SK-N-SH (cell line): ENCODE data around the gene SNX24.

Experiments used
- CTCF ChIP-seq: fragments of 200-600 bp; sonication (generic); IDR thresholded peaks from 2 replicates; pipeline ENCODE4 v1.6.1; 2017; ENCODE audit warnings: antibody characterized with exemption, mild to moderate bottlenecking, moderate library complexity
- EP300 ChIP-seq, 2 experiments: IDR thresholded peaks; 2 replicates each; pipeline versions ENCODE4 v1.4.0 to v1.6.1; 2012; ENCODE audit warnings: borderline replicate concordance in 1 of 2, low read depth in 1 of 2, low read length in 1 of 2
- EZH2phosphoT487 ChIP-seq: fragments of 200-600 bp; sonication (generic); IDR thresholded peaks from 2 replicates; pipeline ENCODE4 v1.6.1; 2017; ENCODE audit warnings: low read depth, mixed run types, mild to moderate bottlenecking, antibody characterized with exemption, moderate library complexity, borderline replicate concordance
- FOXM1 ChIP-seq: IDR thresholded peaks from 2 replicates; pipeline ENCODE4 v1.4.0; 2012; ENCODE audit warnings: low read depth, mild to moderate bottlenecking
- JUND ChIP-seq: IDR thresholded peaks from 2 replicates; pipeline ENCODE4 v1.4.0; 2012
- POLR2AphosphoS5 ChIP-seq: IDR thresholded peaks from 2 replicates; pipeline ENCODE4 v1.6.1; 2012; ENCODE audit warnings: low read depth, low read length
- REST ChIP-seq: IDR thresholded peaks from 2 replicates; pipeline ENCODE4 v1.6.1; 2012; ENCODE audit warnings: mild to moderate bottlenecking, low read depth, low read length, moderate library complexity
- RFX5 ChIP-seq: IDR thresholded peaks from 2 replicates; pipeline ENCODE4 v1.6.1; 2012; ENCODE audit warnings: mild to moderate bottlenecking, improper control_type of control experiment, low read length
- SMC3 ChIP-seq: IDR thresholded peaks from 2 replicates; pipeline ENCODE4 v1.6.1; 2012; ENCODE audit warnings: low read depth, low read length, improper control_type of control experiment
- TAF1 ChIP-seq: IDR thresholded peaks from 2 replicates; pipeline ENCODE4 v1.6.1; 2012; ENCODE audit warnings: low read depth, mild to moderate bottlenecking, low read length, moderate library complexity, borderline replicate concordance
- TCF12 ChIP-seq: IDR thresholded peaks from 2 replicates; pipeline ENCODE4 v1.4.0; 2012
- USF2 ChIP-seq: fragments of 150-350 bp; IDR thresholded peaks from 2 replicates; pipeline ENCODE4 v1.6.1; 2017; ENCODE audit warnings: antibody characterized with exemption, low read length, low read depth, borderline replicate concordance

- no peak for TF ChIP-seq RFX5
- no peak for TF ChIP-seq FOXM1
- no peak for TF ChIP-seq TCF12
- no peak for TF ChIP-seq REST
- no peak for TF ChIP-seq EZH2phosphoT487
- TF ChIP-seq USF2, result no peak
- no peak for TF ChIP-seq POLR2AphosphoS5
- no peak for TF ChIP-seq EP300 (IDR thresholded peaks at IDR 0.05; ENCODE audit: borderline replicate concordance in 1 of 2, low read depth in 1 of 2, low read length in 1 of 2)
- TF ChIP-seq JUND, result no peak
- no peak for TF ChIP-seq CTCF
- no peak for TF ChIP-seq TAF1
- TF ChIP-seq SMC3, result no peak
These were observed 202.3 kb downstream of the SNX24 start for GRCh38 chr5:123047706-123048105.
